Omental fat pad (tissue), 4 donors: ENCODE data around the gene AOPEP. TPM values are rescaled to one million over a fixed set of nuclear protein-coding genes. Genes with fewer than 3 reads are reported as not detected.

Experiments
- ATAC-seq: fragments of 150-250 bp; one replicate; pipeline ENCODE4 v1.9.1; 2016; ENCODE audit warnings: mild to moderate bottlenecking, moderate library complexity; ENCODE audit not compliant: low FRiP score
- DNase-seq: peaks from one replicate; pipeline ENCODE4 v3.0.0-alpha.2; 2019; ENCODE audit warnings: low spot score
- total RNA-seq, 4 donors: library from RNA; depleted of rRNA; stranded (reverse); fragments of >200 nt; gene quantifications; one replicate each; pipeline ENCODE4 v1.1.0, GENCODE V29; 2016
- TF ChIP-seq, protein P1 (sequence below), 3 donors: fragments of 450-650 bp; IDR thresholded peaks; one replicate each; pipeline ENCODE4 v1.5.1; 2016 to 2017; ENCODE audit warnings: antibody characterized with exemption in 3 of 3, mild to moderate bottlenecking in 3 of 3, moderate library complexity in 2 of 3

The AOPEP gene
- total RNA-seq, 4 donors from 2014 or later: 45.9 to 102 (median 55.1) TPM

DNA sequence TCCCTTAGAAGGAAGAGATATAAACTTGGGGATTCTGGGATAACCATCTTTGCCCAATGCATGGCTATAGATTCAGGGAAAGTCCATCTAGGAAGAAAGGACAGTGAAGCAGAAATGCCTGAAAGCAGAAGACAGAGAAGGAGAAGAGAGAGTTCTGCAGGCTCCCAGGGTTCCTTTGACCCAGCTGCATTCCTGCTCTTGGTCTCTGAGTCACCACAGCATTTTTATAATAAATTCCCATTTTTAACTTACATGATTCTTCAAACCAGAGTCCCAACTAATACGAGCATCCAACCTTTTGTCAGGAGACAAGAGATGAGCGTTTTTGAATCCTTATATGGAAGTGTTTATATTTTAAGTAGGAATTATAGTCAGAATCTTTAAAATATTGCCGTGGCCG lies 12.0 kb upstream of the AOPEP start:
- ATAC-seq (no peak), DNase-seq (no peak)
- TF ChIP-seq, protein P1, sequence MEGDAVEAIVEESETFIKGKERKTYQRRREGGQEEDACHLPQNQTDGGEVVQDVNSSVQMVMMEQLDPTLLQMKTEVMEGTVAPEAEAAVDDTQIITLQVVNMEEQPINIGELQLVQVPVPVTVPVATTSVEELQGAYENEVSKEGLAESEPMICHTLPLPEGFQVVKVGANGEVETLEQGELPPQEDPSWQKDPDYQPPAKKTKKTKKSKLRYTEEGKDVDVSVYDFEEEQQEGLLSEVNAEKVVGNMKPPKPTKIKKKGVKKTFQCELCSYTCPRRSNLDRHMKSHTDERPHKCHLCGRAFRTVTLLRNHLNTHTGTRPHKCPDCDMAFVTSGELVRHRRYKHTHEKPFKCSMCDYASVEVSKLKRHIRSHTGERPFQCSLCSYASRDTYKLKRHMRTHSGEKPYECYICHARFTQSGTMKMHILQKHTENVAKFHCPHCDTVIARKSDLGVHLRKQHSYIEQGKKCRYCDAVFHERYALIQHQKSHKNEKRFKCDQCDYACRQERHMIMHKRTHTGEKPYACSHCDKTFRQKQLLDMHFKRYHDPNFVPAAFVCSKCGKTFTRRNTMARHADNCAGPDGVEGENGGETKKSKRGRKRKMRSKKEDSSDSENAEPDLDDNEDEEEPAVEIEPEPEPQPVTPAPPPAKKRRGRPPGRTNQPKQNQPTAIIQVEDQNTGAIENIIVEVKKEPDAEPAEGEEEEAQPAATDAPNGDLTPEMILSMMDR (IDR thresholded peaks at IDR 0.05): no peak

- no peak for ATAC-seq
- DNase-seq: no peak
- TF ChIP-seq, protein P1 (IDR thresholded peaks at IDR 0.05): no peak
Measured at GRCh38 chr9:94717761-94718160, 8.7 kb upstream of the AOPEP start.

DNA sequence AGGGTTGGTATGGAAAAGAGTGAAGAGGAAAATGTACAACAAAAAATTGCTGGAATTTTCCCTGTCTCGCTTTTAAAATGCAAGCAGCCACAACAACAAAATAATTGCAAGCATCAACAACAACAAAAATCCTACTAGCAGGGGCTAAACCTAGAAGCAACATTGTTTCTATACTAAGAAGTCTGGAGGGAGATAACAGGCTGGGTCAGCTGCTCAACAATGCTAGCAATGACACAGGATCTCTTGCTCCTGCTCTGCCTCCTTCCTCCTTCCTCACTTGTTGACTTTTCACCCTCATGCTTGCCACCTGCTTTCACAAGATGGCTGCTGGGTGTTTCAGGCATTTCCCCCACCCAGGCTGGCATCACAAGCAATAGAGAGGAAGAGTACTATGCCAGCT lies 7.6 kb upstream of the AOPEP start:
- ATAC-seq: no peak
- TF ChIP-seq, protein P1 (IDR thresholded peaks at IDR 0.05): no peak
- no peak for DNase-seq

- ATAC-seq (no peak), DNase-seq (no peak)
- TF ChIP-seq, protein P1 (IDR thresholded peaks at IDR 0.05): no peak
Measured at GRCh38 chr9:94719878-94720277, 6.6 kb upstream of the AOPEP start.

GRCh38 chr9:94720846-94721549 lies 5.5 kb upstream of the AOPEP start:
- DNase-seq (no peak), ATAC-seq (no peak)
- TF ChIP-seq, protein P1 (IDR thresholded peaks at IDR 0.05): no peak

GRCh38 chr9:94721754-94722153 lies 4.7 kb upstream of the AOPEP start:
- DNase-seq (no peak), ATAC-seq (no peak)
- TF ChIP-seq, protein P1 (IDR thresholded peaks at IDR 0.05): no peak

GRCh38 chr9:94725293-94725692 lies 1.2 kb upstream of the AOPEP start:
- ATAC-seq: no peak

More at GRCh38 chr9:94725293-94725692, 1.2 kb upstream of the AOPEP start:
- TF ChIP-seq, protein P1 (IDR thresholded peaks at IDR 0.05): no peak
- no peak for DNase-seq
